GM21619 (cell line): ENCODE measurements around the gene PKD2L2.
"Not testable (repeated sequence)": the region's sequence is repeated elsewhere in the genome, so short reads cannot be mapped to it uniquely, and the experiment has no call there.

Experiments
- ATAC-seq: cut with Tn5 transposase; IDR thresholded peaks from one replicate; pipeline ENCODE4 v1.9.1; 2021; ENCODE audit not compliant: unreplicated experiment

Gene PKD2L2

GRCh38 chr5:137887831-137888230, 1.4 kb upstream of the PKD2L2 start:
- ATAC-seq = no peak

DNA sequence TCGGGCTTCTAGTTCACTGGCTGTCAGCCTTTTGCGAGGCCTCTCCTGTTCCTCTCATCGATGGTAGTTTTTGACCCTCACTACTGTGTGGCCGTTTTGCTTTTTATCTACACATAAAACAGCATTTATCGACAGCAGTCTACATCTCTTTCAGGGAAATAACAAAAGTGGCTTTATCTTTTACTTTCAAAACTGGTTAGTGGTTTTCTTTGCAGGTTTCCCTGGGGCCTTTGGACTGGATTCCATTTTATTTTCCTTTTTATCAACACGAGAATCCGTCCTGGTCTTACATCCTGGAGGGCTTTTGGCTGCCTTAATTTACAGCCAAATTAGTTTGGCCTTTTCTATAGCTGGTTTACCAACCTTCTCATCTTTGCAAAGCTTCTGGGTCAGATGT, 793 bp upstream of the PKD2L2 start:
- ATAC-seq = no peak

DNA sequence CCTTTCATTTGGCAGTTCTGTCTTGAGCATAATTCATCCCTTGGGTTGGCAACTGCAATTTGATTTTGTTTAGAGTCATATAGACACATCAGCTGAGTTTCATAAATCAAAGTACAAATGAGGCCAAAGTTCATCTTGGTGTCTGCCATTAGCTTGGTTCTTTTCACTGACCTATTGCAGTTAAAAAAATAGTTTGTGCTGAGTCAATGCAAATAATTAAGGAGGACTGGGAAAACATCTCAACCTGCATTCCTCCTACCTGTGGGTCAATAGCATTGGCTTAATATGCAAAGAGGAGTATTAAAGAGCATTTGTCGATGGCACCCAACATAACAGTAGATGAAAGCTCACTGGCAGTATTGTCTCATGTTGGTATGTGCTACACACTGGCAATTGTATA, 1.6 kb downstream of the PKD2L2 start:
- no peak for ATAC-seq

DNA sequence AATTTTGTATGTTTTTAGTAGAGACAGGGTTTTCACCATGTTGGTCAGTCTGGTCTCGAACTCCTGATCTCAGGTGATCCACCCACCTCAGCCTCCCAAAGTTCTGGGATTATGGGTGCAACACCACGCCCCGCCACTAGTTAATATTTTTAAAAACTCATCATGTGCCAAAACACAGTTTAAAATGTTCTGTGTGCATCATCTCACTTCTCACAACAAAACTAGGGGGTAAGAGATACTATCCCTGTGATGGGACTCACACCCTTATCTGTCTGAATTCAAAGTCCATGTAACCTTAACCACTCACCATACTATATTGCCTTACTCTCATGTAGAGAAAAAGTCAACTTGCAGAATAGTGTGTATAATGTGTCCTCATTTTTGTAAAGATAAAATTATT, 2.6 kb downstream of the PKD2L2 start:
- ATAC-seq = no peak

DNA sequence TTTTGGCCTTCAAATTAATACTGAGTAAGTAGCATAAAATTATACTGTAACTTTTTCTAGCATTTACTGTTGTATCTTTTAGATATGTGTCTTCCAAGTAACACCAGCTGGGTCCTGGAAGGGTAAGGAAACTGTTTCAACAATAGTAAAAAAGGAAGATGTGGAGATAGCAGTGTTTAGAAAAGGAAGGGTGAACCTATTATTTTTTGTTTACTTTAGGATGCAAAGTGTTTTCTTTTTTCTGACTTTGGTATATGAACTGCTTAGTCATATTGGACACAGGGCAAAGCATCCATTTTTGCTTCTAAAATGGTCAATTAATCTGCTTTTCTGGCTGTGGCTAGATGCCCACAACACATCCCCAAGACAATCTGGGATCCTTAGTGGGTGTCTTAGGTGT, 5.3 kb downstream of the PKD2L2 start:
- no peak for ATAC-seq

- ATAC-seq = no peak
Observed at GRCh38 chr5:137896560-137896959, 7.3 kb downstream of the PKD2L2 start.

DNA sequence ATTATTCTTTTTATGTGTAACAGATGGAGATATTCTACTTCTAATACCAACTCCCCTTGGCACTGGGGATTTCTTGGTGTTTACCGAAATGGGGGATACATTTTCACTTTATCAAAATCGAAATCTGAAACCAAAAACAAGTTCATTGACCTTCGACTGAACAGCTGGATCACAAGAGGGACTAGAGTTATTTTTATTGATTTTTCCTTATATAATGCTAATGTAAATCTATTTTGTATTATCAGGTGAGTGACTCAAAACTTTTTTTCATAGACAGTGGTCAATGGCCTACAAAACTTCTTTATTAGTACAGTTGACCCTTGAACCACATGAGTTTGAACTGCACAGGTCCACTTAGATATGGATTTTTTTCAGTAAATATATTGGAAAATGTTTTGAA, 10.2 kb downstream of the PKD2L2 start:
- ATAC-seq = no peak

DNA sequence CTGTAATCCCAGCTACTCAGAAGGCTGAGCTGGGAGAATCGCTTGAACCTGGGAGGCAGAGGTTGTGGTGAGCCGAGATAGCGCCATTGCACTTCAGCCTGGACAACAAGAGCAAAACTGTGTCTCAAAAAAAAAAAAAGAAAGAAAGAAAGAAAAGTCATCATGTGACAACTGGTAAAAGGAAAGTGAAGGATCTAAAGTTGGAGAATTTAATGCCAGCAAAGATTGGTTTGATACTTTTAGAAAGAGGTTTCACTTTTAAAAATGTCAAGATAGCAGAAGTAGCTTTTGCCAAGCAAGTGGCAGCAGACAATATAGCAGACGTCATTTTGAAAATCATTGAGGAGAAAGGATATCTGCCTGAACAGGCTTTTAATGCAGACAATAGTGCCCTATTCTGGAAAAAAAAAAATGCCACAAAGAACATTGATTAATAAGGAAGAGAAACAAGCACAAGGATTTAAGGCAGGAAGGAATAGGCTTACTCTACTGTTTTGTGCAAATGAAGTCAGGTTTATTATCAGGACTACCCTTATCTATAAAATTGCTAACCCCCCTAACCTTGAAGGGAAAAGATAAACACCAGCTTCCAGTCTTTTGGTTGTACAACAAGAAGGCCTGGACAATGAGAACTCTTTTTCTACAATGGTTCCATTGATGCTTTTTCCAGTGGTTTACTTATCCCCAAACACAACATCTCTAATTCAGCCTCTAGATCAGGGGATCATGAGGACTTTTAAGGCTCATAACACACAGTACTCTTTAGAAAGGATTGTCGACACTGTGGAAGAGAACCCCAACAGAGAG, 12.0 kb downstream of the PKD2L2 start:
- no peak for ATAC-seq

GRCh38 chr5:137902408-137903133, 13.3 kb downstream of the PKD2L2 start:
- no peak for ATAC-seq

GRCh38 chr5:137914758-137915157, 25.5 kb downstream of the PKD2L2 start:
- ATAC-seq = no peak

DNA sequence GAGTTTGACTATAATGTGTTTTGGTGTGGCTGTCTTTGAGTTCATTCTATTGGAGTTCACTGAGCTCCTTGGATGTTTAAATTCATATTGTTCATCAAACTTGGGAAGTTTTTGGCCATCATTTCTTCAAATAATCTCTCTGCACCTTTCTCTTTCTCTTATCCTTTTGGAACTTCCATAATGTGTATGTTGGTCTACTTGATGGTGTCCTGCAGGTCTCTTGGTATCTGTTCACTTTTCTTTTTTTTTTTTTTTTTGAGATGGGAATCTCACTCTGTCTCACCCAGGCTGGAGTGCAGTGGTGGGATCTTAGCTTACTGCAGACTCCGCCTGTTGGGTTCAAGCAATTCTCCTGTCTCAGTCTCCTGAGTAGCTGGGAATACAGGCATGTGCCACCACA, 27.7 kb downstream of the PKD2L2 start:
- ATAC-seq = no peak

DNA sequence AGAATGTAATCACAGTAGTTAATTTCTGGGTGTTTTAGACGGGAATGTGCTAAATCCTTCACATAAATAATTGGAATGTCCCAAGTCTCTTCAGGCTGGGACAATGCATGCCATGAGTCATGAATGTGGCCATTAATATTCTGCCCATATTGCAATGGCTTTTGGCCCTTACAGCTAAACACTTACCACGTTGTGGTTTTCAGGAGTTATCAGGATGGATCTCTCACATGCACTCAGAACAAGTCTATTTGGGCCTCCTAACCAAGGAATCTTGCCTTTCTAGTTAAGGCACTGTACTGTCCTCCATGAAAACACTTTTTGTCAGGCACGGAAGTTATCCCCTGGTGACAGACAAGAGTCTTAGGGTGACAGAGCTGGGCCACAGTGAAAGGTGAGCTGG, 32.7 kb downstream of the PKD2L2 start:
- no peak for ATAC-seq

GRCh38 chr5:137923856-137924255, 34.6 kb downstream of the PKD2L2 start:
- no peak for ATAC-seq

DNA sequence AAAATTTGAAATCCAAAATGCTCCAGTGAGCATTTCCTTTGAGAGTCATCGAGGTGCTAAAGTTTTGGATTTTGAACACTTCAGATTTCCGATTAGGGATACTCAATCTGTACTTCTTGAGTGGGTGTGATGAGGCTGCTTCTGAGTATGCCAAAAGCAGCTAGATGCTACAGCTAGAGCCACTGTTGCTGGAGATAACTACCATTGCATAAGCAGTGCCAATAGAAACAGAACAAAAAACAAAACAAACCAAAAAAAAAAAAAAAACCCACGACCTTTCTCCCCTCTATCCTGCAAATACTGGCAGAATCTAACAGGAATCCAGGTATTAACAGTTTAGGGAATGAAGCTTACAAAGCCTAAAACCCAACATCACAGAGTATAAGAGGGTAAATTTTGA, 43.5 kb downstream of the PKD2L2 start:
- ATAC-seq = no peak

DNA sequence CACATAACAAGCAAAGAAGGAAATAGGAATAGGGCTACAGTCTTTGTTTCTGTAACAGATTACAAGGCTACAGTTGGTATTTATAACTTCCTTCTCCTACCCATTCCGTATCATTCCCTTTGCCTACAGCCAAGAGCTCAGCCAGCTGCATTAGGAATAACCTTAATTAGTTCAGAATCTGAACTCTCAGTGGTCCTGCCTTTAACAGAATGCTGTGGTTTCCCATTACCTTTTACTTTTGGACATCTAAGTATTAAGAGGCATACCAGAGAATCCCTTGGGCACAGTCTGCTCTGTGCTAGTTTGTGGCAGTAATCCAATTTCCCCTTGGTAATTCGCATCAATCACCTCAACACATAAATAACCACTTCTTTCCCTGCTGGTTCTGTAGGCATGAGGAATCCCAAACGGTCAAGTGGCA, 44.2 kb downstream of the PKD2L2 start:
- ATAC-seq = no peak

DNA sequence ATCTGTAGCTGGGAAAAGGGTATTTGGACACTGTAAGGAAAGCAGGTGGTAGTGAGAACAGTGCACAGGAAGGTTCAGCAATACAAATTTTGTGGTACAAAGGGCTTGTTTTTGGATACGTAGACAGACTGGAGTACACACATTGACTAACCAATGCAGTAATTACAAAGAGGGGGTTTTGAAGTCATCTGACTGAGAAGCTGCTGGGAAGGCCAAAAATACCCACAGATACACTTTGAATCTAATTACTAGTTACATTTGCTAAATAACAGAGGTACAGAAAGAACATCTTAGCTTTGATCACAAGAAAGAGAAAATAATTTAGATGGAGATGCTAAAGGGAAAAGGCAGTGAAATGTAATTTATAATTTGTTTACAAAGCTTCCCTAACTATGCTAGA, 45.9 kb downstream of the PKD2L2 start:
- peak; percentile 48 for ATAC-seq

DNA sequence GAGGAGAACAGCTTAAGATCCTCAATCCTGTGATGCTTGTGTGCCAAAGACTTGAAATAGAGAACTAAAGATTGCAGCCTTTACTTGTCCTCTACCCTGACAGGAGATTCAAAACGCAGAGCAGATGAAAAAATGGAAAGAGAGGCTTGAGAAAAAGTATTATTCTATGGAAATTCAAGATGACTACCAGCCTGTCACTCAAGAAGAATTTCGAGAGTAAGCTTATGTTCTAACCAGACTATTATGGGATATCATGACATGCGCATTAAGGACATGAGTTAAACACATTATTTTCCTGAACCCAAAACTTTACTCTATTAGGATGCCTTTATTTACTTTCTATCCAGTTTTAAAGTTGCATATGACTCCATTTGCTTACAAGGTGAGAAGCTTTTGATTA, 46.4 kb downstream of the PKD2L2 start:
- ATAC-seq = no peak

GRCh38 chr5:137937994-137938750, 48.9 kb downstream of the PKD2L2 start:
- ATAC-seq = no peak

DNA sequence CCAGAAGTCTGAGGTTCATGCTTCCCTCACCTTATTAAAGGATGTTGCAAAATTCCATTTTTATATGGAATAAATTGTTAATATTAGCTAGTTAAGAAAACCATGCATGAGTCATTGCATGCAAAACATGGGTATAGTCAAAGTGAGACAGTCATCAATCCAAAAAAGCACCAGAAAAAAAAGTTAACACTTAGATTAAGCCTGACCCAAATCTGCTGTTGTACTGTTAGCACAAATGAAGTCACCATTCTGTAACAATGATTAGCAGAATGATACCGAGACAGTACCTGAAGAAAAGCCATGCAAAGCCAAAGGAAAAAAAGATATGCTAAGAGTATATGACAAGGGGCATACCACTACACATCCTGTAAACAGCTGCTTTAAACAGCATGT, 49.5 kb downstream of the PKD2L2 start:
- peak; percentile 55 for ATAC-seq

GRCh38 chr5:137939331-137939730, 50.1 kb downstream of the PKD2L2 start:
- no peak for ATAC-seq

- ATAC-seq = not testable (repeated sequence)
Observed at GRCh38 chr5:137944280-137944679, 55.0 kb downstream of the PKD2L2 start.

- ATAC-seq = no peak
Observed at GRCh38 chr5:137945825-137946224, 56.6 kb downstream of the PKD2L2 start.
